K562 (cell line): Measurements from ENCODE around the gene ORC2. TPM values are rescaled to one million over a fixed set of nuclear protein-coding genes. Genes with fewer than 3 reads are reported as not detected.

Source experiments
- CTBP1 ChIP-seq: fragments of 450-650 bp; IDR thresholded peaks from 2 replicates; pipeline ENCODE4 v1.6.1; 2016; ENCODE audit warnings: borderline replicate concordance
- DACH1 ChIP-seq: fragments of 450-650 bp; IDR thresholded peaks from 2 replicates; pipeline ENCODE4 v1.6.1; 2018; ENCODE audit not compliant: partially characterized antibody
- ETV5 ChIP-seq: sonication (generic); formaldehyde crosslinking; IDR thresholded peaks from 2 replicates; pipeline ENCODE4 v1.4.0; 2020; ENCODE audit warnings: low read depth, mild to moderate bottlenecking, missing genetic modification reagents
- FOXK1 ChIP-seq: sonication (generic); formaldehyde crosslinking; IDR thresholded peaks from 2 replicates; pipeline ENCODE4 v1.8.0; 2022; ENCODE audit warnings: missing genetic modification reagents, mild to moderate bottlenecking, borderline replicate concordance
- MCM7 ChIP-seq, 2 experiments: fragments of 450-650 bp; IDR thresholded peaks; 2 replicates each; pipeline ENCODE4 v1.6.1; 2016 to 2018
- NFATC3 ChIP-seq: fragments of 450-650 bp; IDR thresholded peaks from 2 replicates; pipeline ENCODE4 v1.6.1; 2017; ENCODE audit warnings: mild to moderate bottlenecking
- NKRF ChIP-seq: fragments of 450-650 bp; IDR thresholded peaks from 2 replicates; pipeline ENCODE4 v1.6.1; 2016; ENCODE audit warnings: borderline replicate concordance
- PML ChIP-seq: IDR thresholded peaks from 2 replicates; pipeline ENCODE4 v1.6.1; 2012; ENCODE audit warnings: low read length, inconsistent platforms
- PRPF4 ChIP-seq: fragments of 200-400 bp; formaldehyde crosslinking; IDR thresholded peaks from one replicate; pipeline ENCODE4 v1.6.1; 2017; ENCODE audit warnings: low read length, low read depth, mild to moderate bottlenecking; ENCODE audit not compliant: insufficient read depth, poor library complexity, severe bottlenecking
- RBM14 ChIP-seq: fragments of 200-400 bp; formaldehyde crosslinking; IDR thresholded peaks from 2 replicates; pipeline ENCODE4 v1.6.1; 2018; ENCODE audit warnings: low read depth, mild to moderate bottlenecking, low read length, moderate library complexity, borderline replicate concordance; ENCODE audit not compliant: insufficient read depth
- RBM22 ChIP-seq: fragments of 200-400 bp; formaldehyde crosslinking; IDR thresholded peaks from 2 replicates; pipeline ENCODE4 v1.6.1; 2018; ENCODE audit warnings: low read length, low read depth; ENCODE audit not compliant: poor library complexity, severe bottlenecking
- TAF7 ChIP-seq: fragments of 450-650 bp; IDR thresholded peaks from 2 replicates; pipeline ENCODE4 v1.6.1; 2016; ENCODE audit warnings: missing genetic modification characterization, missing compliant biosample characterization
- YY1 ChIP-seq, 3 experiments: IDR thresholded peaks; 2 replicates each; pipeline ENCODE4 v1.6.1; 2011; ENCODE audit warnings: low read length in 2 of 3, mild to moderate bottlenecking in 2 of 3, moderate library complexity in 2 of 3, borderline replicate concordance in 1 of 3, control low read depth in 1 of 3, low read depth in 1 of 3; ENCODE audit not compliant: insufficient read depth in 3 of 3, insufficient replicate concordance in 2 of 3, control insufficient read depth in 1 of 3, insufficient read length in 1 of 3; ENCODE audit errors: extremely low read depth in 1 of 3
- ZBTB5 ChIP-seq: fragments of 450-650 bp; IDR thresholded peaks from 2 replicates; pipeline ENCODE4 v1.6.1; 2017; ENCODE audit warnings: antibody characterized with exemption
- ZNF766 ChIP-seq: fragments of 200-800 bp; sonication (Bioruptor generic); conservative IDR thresholded peaks from 2 replicates; pipeline ENCODE4 v1.6.1; 2016; ENCODE audit warnings: missing genetic modification characterization, missing compliant biosample characterization
- ZNF780A ChIP-seq: fragments of 250-450 bp; sonication (Bioruptor Pico); IDR thresholded peaks from 2 replicates; pipeline ENCODE4 v1.5.0; 2021; ENCODE audit warnings: mild to moderate bottlenecking
- polyA plus RNA-seq, 8 experiments: library from polyadenylated mRNA; depleted of rRNA in 4 of 8; stranded (reverse) in 5 of 8; unstranded in 3 of 8; fragments of >200 nt; fragmentation: Nextera tagmentation in 2 of 8; fragmentation: Illumina TruSeq in 1 of 8; extraction: Ambion mirVana in 2 of 8; extraction: Trizol in 1 of 8; gene quantifications; 2 replicates each; pipeline versions ENCODE4 v1.2.1 to v1.2.3, GENCODE V29; 2011 to 2014; ENCODE audit warnings: inconsistent platforms in 1 of 8, missing spikeins in 1 of 8
- total RNA-seq, 7 experiments: library from RNA; depleted of rRNA in 6 of 7; stranded (reverse); fragments of >200 nt in 6 of 7; fragmentation: Illumina TruSeq in 2 of 7; extraction: Trizol in 2 of 7; gene quantifications; 2 replicates each; pipeline versions ENCODE4 v1.2.1 to v1.2.3, GENCODE V29; 2011 to 2021; ENCODE audit warnings: low replicate concordance in 1 of 7

Gene ORC2
- total and polyA plus RNA-seq, 9 of the 15 experiments (the other 6 are each of a cell fraction or from before 2014, with no cell fraction given): 5.6 to 41.1 (median 19.0) TPM

- TF ChIP-seq YY1 (IDR thresholded peaks at IDR 0.05; ENCODE audit: borderline replicate concordance in 1 of 3, control insufficient read depth in 1 of 3, extremely low read depth in 1 of 3, insufficient read depth in 3 of 3, insufficient read length in 1 of 3, insufficient replicate concordance in 2 of 3, low read depth in 1 of 3, low read length in 2 of 3) (peak; percentile 96 to 99 (median 99)), PML (peak; percentile 87), RBM22 (peak; percentile 89), RBM14 (0 out of 2 replicates have a peak, but pooled peaks have one; percentile 94), ZBTB5 (no peak), NKRF (peak; percentile 70; the same call in 1 of the 2 replicates), MCM7 (IDR thresholded peaks at IDR 0.05) (no peak), NFATC3 (no peak), ZNF766 (CRISPR knock-in tag) (peak; percentile 36; the same call in 1 of the 2 replicates), ETV5 (CRISPR knock-in tag) (peak; percentile 34; the same call in 1 of the 2 replicates), FOXK1 (CRISPR knock-in tag) (peak; percentile 84; the same call in 1 of the 2 replicates), DACH1 (peak; percentile 74), PRPF4 (peak; percentile 55), ZNF780A (CRISPR knock-in tag) (no peak), TAF7 (tag) (peak; percentile 89), CTBP1 (peak; percentile 63)
Observed at GRCh38 chr2:200864176-200865034, 99.1 kb downstream of the ORC2 start, which contains the start of gene CLK1 (continued).
